GM10248 (cell line): Measurements from ENCODE around the gene PNMA8B.
"Not testable (repeated sequence)": the region's sequence is repeated elsewhere in the genome, so short reads cannot be mapped to it uniquely, and the experiment has no call there.

Experiments
- CTCF ChIA-PET: fragments of 300-600 bp; sonication (Branson Sonifier 250); formaldehyde crosslinking; extraction: SDS; loops from one replicate; lab custom pipeline; 2021; ENCODE audit warnings: antibody characterized with exemption; lab: Yijun Ruan, JAX
- POLR2A ChIA-PET: fragments of 350-650 bp; sonication (Branson Sonifier 250); formaldehyde crosslinking; extraction: SDS; loops from one replicate; lab custom pipeline; 2020; ENCODE audit warnings: antibody characterized with exemption; lab: Yijun Ruan, JAX
- DNase-seq: peaks from one replicate; pipeline ENCODE4 v3.0.0; 2012; ENCODE audit errors: extremely low spot score
- CTCF ChIP-seq: IDR thresholded peaks from 2 replicates; pipeline ENCODE4 v1.5.1; 2012; ENCODE audit warnings: mild to moderate bottlenecking, low read depth; ENCODE audit errors: extremely low read depth, missing control alignments, control extremely low read depth

PNMA8B gene

GRCh38 chr19:46497773-46498172 lies 2.1 kb upstream of the PNMA8B start:
- POLR2A ChIA-PET: no interaction called here
- TF ChIP-seq CTCF: no peak
- no peak for DNase-seq
- CTCF ChIA-PET: no interaction called here

GRCh38 chr19:46496886-46497285 lies 1.2 kb upstream of the PNMA8B start:
- POLR2A ChIA-PET, DNase-seq: not testable (repeated sequence)
- CTCF ChIA-PET: interaction anchor here (1.0 kb wide), 1 partner anchor 101 kb away, joined by 3 read pairs; no protein-coding TSS in a partner anchor

GRCh38 chr19:46496304-46496703 lies 637 bp upstream of the PNMA8B start:
- ChIA-PET CTCF (interaction anchor here (1.0 kb wide), 1 partner anchor 100 kb away, joined by 3 read pairs; no protein-coding TSS in a partner anchor), POLR2A (no interaction called here)
- no peak for TF ChIP-seq CTCF
- no peak for DNase-seq

- POLR2A ChIA-PET: no interaction called here
- CTCF ChIA-PET: no interaction called here
- TF ChIP-seq CTCF: no peak
- no peak for DNase-seq
These were observed 504 bp downstream of the PNMA8B start for GRCh38 chr19:46494941-46495785.

GRCh38 chr19:46494146-46494940 lies 1.3 kb downstream of the PNMA8B start:
- TF ChIP-seq CTCF: no peak
- ChIA-PET CTCF (no interaction called here), POLR2A (no interaction called here)
- no peak for DNase-seq

GRCh38 chr19:46493236-46494145 lies 2.2 kb downstream of the PNMA8B start:
- DNase-seq: peak; percentile 22
- no peak for TF ChIP-seq CTCF
- CTCF ChIA-PET: no interaction called here
- POLR2A ChIA-PET: no interaction called here
